Natural killer cell (primary cell): ENCODE data around the gene CLEC16A. TPM values are rescaled to one million over a fixed set of nuclear protein-coding genes. Genes with fewer than 3 reads are reported as not detected.

ENCODE experiments used
- ATAC-seq, 3 donors: fragments of 150-1000 bp in 2 of 3; fragments of 200-7000 bp in 1 of 3; cut with Tn5 transposase; 1 replicate in 1 of 3; 2 replicates in 2 of 3; pipeline ENCODE4 v1.10.0; 2021; ENCODE audit warnings: mild to moderate bottlenecking in 2 of 3, moderate library complexity in 2 of 3
- DNase-seq, 2 donors: peaks; one replicate each; pipeline versions ENCODE4 v3.0.0 to v3.0.0-alpha.2; 2013 to 2021; ENCODE audit warnings: mixed read lengths in 1 of 2
- H3K27ac ChIP-seq: one replicate; pipeline ENCODE4 v1.5.1; 2013; ENCODE audit warnings: mild to moderate bottlenecking, low read length
- H3K27me3 ChIP-seq: one replicate; pipeline ENCODE4 v1.6.1; 2013; ENCODE audit warnings: low read length; ENCODE audit not compliant: control insufficient read depth, insufficient read depth
- H3K36me3 ChIP-seq: one replicate; pipeline ENCODE4 v1.6.1; 2013; ENCODE audit warnings: low read length; ENCODE audit not compliant: control insufficient read depth, insufficient read depth
- H3K4me1 ChIP-seq: one replicate; pipeline ENCODE4 v1.6.1; 2013; ENCODE audit warnings: low read length; ENCODE audit not compliant: control insufficient read depth, insufficient read depth
- H3K4me3 ChIP-seq: one replicate; pipeline ENCODE4 v1.5.1; 2013; ENCODE audit warnings: low read length
- H3K9me3 ChIP-seq: one replicate; pipeline ENCODE4 v1.6.1; 2013; ENCODE audit warnings: low read length; ENCODE audit not compliant: control insufficient read depth, insufficient read depth
- H3K27ac Mint-ChIP-seq, 2 donors: one replicate each; pipeline ENCODE4 v1.8.0; 2022; ENCODE audit warnings: mild to moderate bottlenecking in 2 of 2, mixed read lengths in 2 of 2, moderate library complexity in 1 of 2
- H3K27me3 Mint-ChIP-seq, 2 donors: one replicate each; pipeline ENCODE4 v1.8.0; 2022; ENCODE audit warnings: low read depth in 2 of 2, mixed read lengths in 2 of 2
- H3K36me3 Mint-ChIP-seq: one replicate; pipeline ENCODE4 v1.8.0; 2022; ENCODE audit warnings: mixed read lengths
- H3K4me1 Mint-ChIP-seq, 2 donors: one replicate each; pipeline ENCODE4 v1.8.0; 2022; ENCODE audit warnings: mixed read lengths in 2 of 2
- H3K4me3 Mint-ChIP-seq: one replicate; pipeline ENCODE4 v1.8.0; 2022; ENCODE audit warnings: mild to moderate bottlenecking, moderate library complexity, mixed read lengths
- H3K9me3 Mint-ChIP-seq, 2 donors: one replicate each; pipeline ENCODE4 v1.8.0; 2022; ENCODE audit warnings: mixed read lengths in 2 of 2
- WGBS: methylation state at CpG from one replicate; pipeline ENCODE4 v1.1.7; 2013; ENCODE audit warnings: missing lambda C conversion rate; ENCODE audit not compliant: insufficient coverage; 5-methylcytosine and 5-hydroxymethylcytosine counted together
- intact Hi-C: fragments of 100-400 bp; cut with micrococcal nuclease; formaldehyde crosslinking; loops from one replicate; pipeline ENCODE4 v1.14.2; 2022
- total RNA-seq, 4 donors: library from RNA; stranded (reverse); fragments of 120-200 nt in 1 of 4; gene quantifications; one replicate each; pipeline versions ENCODE4 v1.2.3 to v1.2.4, GENCODE V29; 2013 to 2022
- TF ChIP-seq, protein P1 (sequence below): fragments of 200-600 bp; IDR thresholded peaks from one replicate; pipeline ENCODE4 v1.8.0; 2022; ENCODE audit warnings: antibody characterized with exemption

CLEC16A gene
- total RNA-seq, 3 donors from 2014 or later (not counting 1 experiment from before 2014, with no cell fraction given): 35.9 to 50.5 (median 37.4) TPM

DNA sequence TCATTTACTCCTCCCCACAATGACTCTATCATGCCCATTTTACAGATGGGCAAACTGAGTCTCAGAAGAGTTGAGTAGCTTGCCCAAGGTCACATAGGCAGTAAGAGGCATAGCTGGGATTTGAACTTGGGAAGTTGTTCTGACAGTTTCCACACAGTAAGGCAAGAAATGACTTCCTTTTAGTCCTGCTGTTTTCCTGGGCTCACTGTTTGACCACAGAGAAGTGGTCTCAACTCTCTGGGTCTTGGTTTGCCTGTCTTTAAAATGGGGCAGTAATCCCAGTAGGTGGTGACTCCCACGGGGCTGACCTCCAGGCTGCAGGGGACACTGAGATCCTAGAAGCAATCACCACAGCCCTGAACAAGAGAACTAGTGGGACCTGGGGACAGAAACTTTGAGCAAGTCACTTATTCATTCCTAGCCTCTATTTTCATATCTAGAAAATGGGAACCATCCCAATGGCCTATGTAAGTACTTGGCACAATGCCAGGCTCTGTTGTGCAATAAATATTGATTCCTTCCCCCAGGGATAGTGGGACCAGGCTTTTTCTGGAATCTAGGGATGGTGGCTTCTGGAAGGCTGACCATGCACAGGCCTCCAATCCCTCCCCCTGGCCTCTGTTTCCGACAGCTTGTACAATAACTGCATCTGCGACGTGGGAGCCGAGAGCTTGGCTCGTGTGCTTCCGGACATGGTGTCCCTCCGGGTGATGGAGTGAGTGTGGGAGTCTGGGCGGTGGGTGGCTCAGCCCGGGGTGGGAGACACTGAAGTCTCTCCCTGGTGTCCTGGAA, 22.6 kb upstream of the CLEC16A start:
- H3K27ac ChIP-seq: no peak overlapping the region
- intact Hi-C loops: no loop called here

DNA sequence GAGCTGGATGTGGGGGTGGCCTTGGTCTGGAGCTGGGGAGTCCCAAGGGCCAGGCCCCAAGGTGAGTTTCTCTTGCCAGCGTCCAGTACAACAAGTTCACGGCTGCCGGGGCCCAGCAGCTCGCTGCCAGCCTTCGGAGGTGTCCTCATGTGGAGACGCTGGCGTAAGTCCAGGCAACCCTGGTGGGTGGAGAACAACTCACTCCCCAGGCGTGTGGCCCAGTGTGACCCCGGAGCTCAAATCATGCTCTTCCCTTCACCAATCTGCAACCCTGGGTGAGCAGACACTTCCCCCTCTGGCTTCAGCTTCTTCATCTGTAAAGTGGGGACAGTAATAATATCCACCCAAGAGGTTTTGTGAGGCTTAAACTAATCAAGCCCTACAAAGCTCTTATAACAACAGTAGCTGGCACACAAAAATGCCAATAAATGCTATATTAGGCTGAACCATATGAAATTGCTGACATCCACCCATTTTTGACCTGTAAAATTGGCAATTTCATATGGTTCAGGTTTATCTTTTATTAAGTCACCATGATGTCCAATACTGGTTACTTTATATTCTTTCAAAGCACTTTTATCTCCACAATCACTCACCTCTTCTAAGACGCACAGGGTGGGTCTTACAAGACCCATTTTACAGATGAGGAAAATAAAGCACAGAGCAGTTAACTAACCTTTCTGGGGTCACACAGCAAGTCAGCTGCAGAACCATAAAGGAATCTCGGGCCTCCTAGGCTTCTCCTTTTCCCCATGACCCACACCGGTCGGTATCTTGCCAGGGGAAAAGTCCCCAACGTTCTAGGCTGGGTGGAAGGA, 21.8 kb upstream of the CLEC16A start:
- Histone ChIP-seq H3K9me3 (no peaks in the 10 kb centered on the region), H3K27me3 (no peaks in the 10 kb centered on the region), H3K4me3 (no peak overlapping the region), H3K4me1 (peaks cover 8% of the 10 kb centered on the region), H3K27ac (no peak overlapping the region), H3K36me3 (peaks cover 40% of the 10 kb centered on the region)
- ATAC-seq (no peak), DNase-seq (no peak)
- Mint-ChIP-seq H3K4me3 (no peak overlapping the region), H3K27ac (no peak overlapping the region), H3K27me3 (no peaks in the 10 kb centered on the region), H3K9me3 (no peaks in the 10 kb centered on the region), H3K36me3 (no peaks in the 10 kb centered on the region), H3K4me1 (peaks cover 0 to 5% of the 10 kb centered on the region in 2 donors)
- intact Hi-C loops: no loop called here
- 96% methylated on average over 11 of the region's 14 CpGs for WGBS
- TF ChIP-seq, protein P1, sequence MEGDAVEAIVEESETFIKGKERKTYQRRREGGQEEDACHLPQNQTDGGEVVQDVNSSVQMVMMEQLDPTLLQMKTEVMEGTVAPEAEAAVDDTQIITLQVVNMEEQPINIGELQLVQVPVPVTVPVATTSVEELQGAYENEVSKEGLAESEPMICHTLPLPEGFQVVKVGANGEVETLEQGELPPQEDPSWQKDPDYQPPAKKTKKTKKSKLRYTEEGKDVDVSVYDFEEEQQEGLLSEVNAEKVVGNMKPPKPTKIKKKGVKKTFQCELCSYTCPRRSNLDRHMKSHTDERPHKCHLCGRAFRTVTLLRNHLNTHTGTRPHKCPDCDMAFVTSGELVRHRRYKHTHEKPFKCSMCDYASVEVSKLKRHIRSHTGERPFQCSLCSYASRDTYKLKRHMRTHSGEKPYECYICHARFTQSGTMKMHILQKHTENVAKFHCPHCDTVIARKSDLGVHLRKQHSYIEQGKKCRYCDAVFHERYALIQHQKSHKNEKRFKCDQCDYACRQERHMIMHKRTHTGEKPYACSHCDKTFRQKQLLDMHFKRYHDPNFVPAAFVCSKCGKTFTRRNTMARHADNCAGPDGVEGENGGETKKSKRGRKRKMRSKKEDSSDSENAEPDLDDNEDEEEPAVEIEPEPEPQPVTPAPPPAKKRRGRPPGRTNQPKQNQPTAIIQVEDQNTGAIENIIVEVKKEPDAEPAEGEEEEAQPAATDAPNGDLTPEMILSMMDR: no peak

More for the DNA sequence above, 22.6 kb upstream of the CLEC16A start:
- DNase-seq: no peak
- no peak for ATAC-seq
- Mint-ChIP-seq H3K36me3 (no peaks in the 10 kb centered on the region), H3K4me1 (peaks cover 0 to 5% of the 10 kb centered on the region in 2 donors), H3K4me3 (no peak overlapping the region), H3K9me3 (no peaks in the 10 kb centered on the region), H3K27ac (no peak overlapping the region), H3K27me3 (no peaks in the 10 kb centered on the region)
- H3K36me3 ChIP-seq: peaks cover 32% of the 10 kb centered on the region
- 96% methylated on average over 10 of the region's 10 CpGs for WGBS
- H3K27me3 ChIP-seq: no peaks in the 10 kb centered on the region
- no peak overlapping the region for H3K4me3 ChIP-seq
- H3K9me3 ChIP-seq: no peaks in the 10 kb centered on the region
- TF ChIP-seq, protein P1: no peak
- peaks cover 8% of the 10 kb centered on the region for H3K4me1 ChIP-seq

DNA sequence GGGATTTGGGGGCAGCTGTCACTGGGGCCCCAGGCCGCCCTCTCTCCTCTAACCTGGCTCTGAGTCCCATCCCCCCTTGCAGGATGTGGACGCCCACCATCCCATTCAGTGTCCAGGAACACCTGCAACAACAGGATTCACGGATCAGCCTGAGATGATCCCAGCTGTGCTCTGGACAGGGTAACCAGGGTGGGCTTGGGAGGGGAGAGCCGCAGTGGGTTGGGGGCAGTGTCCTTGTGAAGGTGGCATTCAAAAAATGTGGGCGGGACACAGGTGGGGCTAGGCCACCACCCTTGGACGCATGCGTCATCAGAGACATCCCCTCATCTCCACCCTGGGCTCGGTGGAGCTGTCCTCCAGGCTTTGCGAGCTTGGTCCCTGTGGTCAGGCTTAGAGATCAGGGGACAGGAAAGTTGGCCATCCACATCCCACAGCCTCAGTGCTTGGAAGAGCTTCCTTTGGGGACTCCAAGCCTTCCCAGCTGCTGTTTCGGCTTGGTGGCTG, 21.2 kb upstream of the CLEC16A start:
- H3K27me3 ChIP-seq: no peaks in the 10 kb centered on the region
- Mint-ChIP-seq H3K27ac (no peak overlapping the region), H3K36me3 (no peaks in the 10 kb centered on the region), H3K27me3 (no peaks in the 10 kb centered on the region), H3K9me3 (no peaks in the 10 kb centered on the region), H3K4me3 (no peak overlapping the region), H3K4me1 (peaks cover 0 to 5% of the 10 kb centered on the region in 2 donors)
- WGBS: 99% methylated on average over 10 of the region's 10 CpGs
- H3K4me3 ChIP-seq: no peak overlapping the region
- DNase-seq (no peak), ATAC-seq (no peak)
- peaks cover 45% of the 10 kb centered on the region for H3K36me3 ChIP-seq
- no peaks in the 10 kb centered on the region for H3K9me3 ChIP-seq
- intact Hi-C loops: no loop called here
- no peak overlapping the region for H3K27ac ChIP-seq
- TF ChIP-seq, protein P1: no peak
- peaks cover 6% of the 10 kb centered on the region for H3K4me1 ChIP-seq
